HCT116 (cell line): ENCODE measurements around the gene FSTL4. TPM values are rescaled to one million over a fixed set of nuclear protein-coding genes. Genes with fewer than 3 reads are reported as not detected.

Experiments used
- ATAC-seq: fragments of 200-7000 bp; cut with Tn5 transposase; 2 replicates; pipeline ENCODE4 v1.9.1; 2020; ENCODE audit warnings: mild to moderate bottlenecking, moderate library complexity
- BruUV-seq: library from RNA; stranded (reverse); fragments of 400-500 nt; replicated peaks from 2 replicates; lab custom pipeline; 2021; lab: Mats Ljungman, UMichigan
- CTCF ChIA-PET: fragments of 300-600 bp; sonication (Branson Sonifier 250); formaldehyde crosslinking; loops from one replicate; lab custom pipeline; 2021; ENCODE audit warnings: antibody characterized with exemption; lab: Charles Lee
- POLR2A ChIA-PET: fragments of 300-600, 350-600 bp; sonication (Branson Sonifier 250); formaldehyde crosslinking; loops from one replicate; lab custom pipeline; 2021; ENCODE audit warnings: antibody characterized with exemption; lab: Charles Lee
- RAD21 ChIA-PET, 2 experiments: fragments of 300-600 bp; sonication (Branson Sonifier 250); formaldehyde crosslinking; loops; one replicate each; lab custom pipeline; 2023; ENCODE audit warnings: low total read pairs in 2 of 2; ENCODE audit not compliant: uncharacterized antibody in 2 of 2, unreplicated experiment in 2 of 2, low non-redundant PET in 1 of 2; lab: Charles Lee
- DNase-seq: peaks from one replicate; pipeline ENCODE4 v3.0.0-alpha.2; 2010; ENCODE audit warnings: low read depth, low spot score
- H2AFZ ChIP-seq: fragments of 200-600 bp; shearing (Covaris generic), sonication (generic); 2 replicates; pipeline ENCODE4 v1.6.1; 2017; ENCODE audit warnings: low read depth, mixed run types, mixed read lengths, antibody characterized with exemption, low read length; ENCODE audit not compliant: poor library complexity, severe bottlenecking
- H3K27ac ChIP-seq: 2 replicates; pipeline ENCODE4 v1.5.1; 2012; ENCODE audit warnings: low read depth, low read length
- H3K27me3 ChIP-seq: fragments of 200-600 bp; sonication (generic); 2 replicates; pipeline ENCODE4 v1.6.1; 2016; ENCODE audit warnings: mixed run types, low read length, mixed read lengths; ENCODE audit not compliant: insufficient read depth
- H3K36me3 ChIP-seq, 2 experiments: fragments of 200-500 bp in 1 of 2; fragments of 200-600 bp in 1 of 2; sonication (Bioruptor generic) in 1 of 2; sonication (generic) in 1 of 2; 2 replicates each; pipeline versions ENCODE4 v1.5.1 to v1.6.1; 2014 to 2016; ENCODE audit warnings: low read length in 2 of 2, inconsistent platforms in 1 of 2, mixed read lengths in 1 of 2, mixed run types in 1 of 2; ENCODE audit not compliant: insufficient read depth in 2 of 2, control insufficient read depth in 1 of 2
- H3K4me1 ChIP-seq, 2 experiments: fragments of 200-600 bp in 1 of 2; sonication (generic) in 1 of 2; 2 replicates each; pipeline versions ENCODE4 v1.5.1 to v1.6.1; 2012 to 2017; ENCODE audit warnings: low read length in 2 of 2, inconsistent platforms in 1 of 2, mild to moderate bottlenecking in 1 of 2, mixed read lengths in 1 of 2, mixed run types in 1 of 2, moderate library complexity in 1 of 2; ENCODE audit not compliant: insufficient read depth in 2 of 2, control insufficient read depth in 1 of 2
- H3K4me2 ChIP-seq: fragments of 200-600 bp; sonication (generic); 2 replicates; pipeline ENCODE4 v1.6.1; 2017; ENCODE audit warnings: mixed run types, low read length, mixed read lengths
- H3K4me3 ChIP-seq, 2 experiments: fragments of 200-600 bp in 1 of 2; sonication (generic) in 1 of 2; replicated peaks in 1 of 2; 2 replicates each; pipeline ENCODE4 v1.5.1; 2011 to 2016; ENCODE audit warnings: low read length in 2 of 2, control low read depth in 1 of 2, low read depth in 1 of 2, mild to moderate bottlenecking in 1 of 2, mixed read lengths in 1 of 2, mixed run types in 1 of 2
- H3K79me2 ChIP-seq: fragments of 200-600 bp; sonication (generic); 2 replicates; pipeline ENCODE4 v1.6.1; 2017; ENCODE audit warnings: mild to moderate bottlenecking, mixed run types, low read length, moderate library complexity, mixed read lengths; ENCODE audit not compliant: insufficient read depth
- H3K9ac ChIP-seq: fragments of 200-600 bp; sonication (generic); 2 replicates; pipeline ENCODE4 v1.6.1; 2016; ENCODE audit warnings: low read length, mixed read lengths
- H3K9me2 ChIP-seq: fragments of 200-600 bp; sonication (generic), shearing (Covaris generic); 2 replicates; pipeline ENCODE4 v1.6.1; 2017; ENCODE audit warnings: mixed run types, mild to moderate bottlenecking, moderate library complexity; ENCODE audit not compliant: insufficient read depth
- H3K9me3 ChIP-seq, 2 experiments: fragments of 200-500 bp in 1 of 2; fragments of 200-600 bp in 1 of 2; sonication (Bioruptor generic) in 1 of 2; sonication (generic) in 1 of 2; 2 replicates each; pipeline ENCODE4 v1.6.1; 2014 to 2017; ENCODE audit warnings: low read length in 2 of 2, mixed read lengths in 2 of 2, inconsistent platforms in 1 of 2, low read depth in 1 of 2, mild to moderate bottlenecking in 1 of 2, mixed run types in 1 of 2, moderate library complexity in 1 of 2; ENCODE audit not compliant: control insufficient read depth in 1 of 2, insufficient read depth in 1 of 2
- H4K20me1 ChIP-seq: fragments of 200-600 bp; sonication (generic), shearing (Covaris generic); 2 replicates; pipeline ENCODE4 v1.6.1; 2017; ENCODE audit warnings: mixed run types, mild to moderate bottlenecking, moderate library complexity; ENCODE audit not compliant: insufficient read depth
- ATF3 ChIP-seq: IDR thresholded peaks from 2 replicates; pipeline ENCODE4 v1.6.1; 2012
- CBX3 ChIP-seq: IDR thresholded peaks from 2 replicates; pipeline ENCODE4 v1.6.1; 2012; ENCODE audit warnings: low read depth
- CEBPB ChIP-seq: IDR thresholded peaks from 2 replicates; pipeline ENCODE4 v1.6.1; 2012; ENCODE audit warnings: low read depth
- CTCF ChIP-seq, 3 experiments: fragments of 200-600 bp in 1 of 3; sonication (generic) in 1 of 3; IDR thresholded peaks in 2 of 3; conservative IDR thresholded peaks in 1 of 3; 2 replicates each; pipeline ENCODE4 v1.5.1; 2012 to 2017; ENCODE audit warnings: low read depth in 2 of 3, low read length in 2 of 3, antibody characterized with exemption in 1 of 3, borderline replicate concordance in 1 of 3, control low read depth in 1 of 3, mild to moderate bottlenecking in 1 of 3, mixed read lengths in 1 of 3, mixed run types in 1 of 3, moderate library complexity in 1 of 3; ENCODE audit not compliant: insufficient read depth in 1 of 3
- EGR1 ChIP-seq: IDR thresholded peaks from 2 replicates; pipeline ENCODE4 v1.6.1; 2012; ENCODE audit warnings: low read depth
- EZH2phosphoT487 ChIP-seq: fragments of 200-600 bp; IDR thresholded peaks from 2 replicates; pipeline ENCODE4 v1.6.1; 2018; ENCODE audit warnings: antibody characterized with exemption, borderline replicate concordance
- FOSL1 ChIP-seq: IDR thresholded peaks from 2 replicates; pipeline ENCODE4 v1.6.1; 2012; ENCODE audit warnings: low read depth
- JUND ChIP-seq: IDR thresholded peaks from 2 replicates; pipeline ENCODE4 v1.6.1; 2012
- MAX ChIP-seq: IDR thresholded peaks from 2 replicates; pipeline ENCODE4 v1.6.1; 2012
- POLR2A ChIP-seq: IDR thresholded peaks from 2 replicates; pipeline ENCODE4 v1.7.0; 2011; ENCODE audit warnings: borderline replicate concordance; ENCODE audit not compliant: insufficient read depth, insufficient read length; ENCODE audit errors: extremely low read depth
- POLR2AphosphoS5 ChIP-seq: IDR thresholded peaks from 2 replicates; pipeline ENCODE4 v1.6.1; 2011; ENCODE audit warnings: mild to moderate bottlenecking, low read depth, low read length, moderate library complexity
- SIN3A ChIP-seq: IDR thresholded peaks from 2 replicates; pipeline ENCODE4 v1.6.1; 2012; ENCODE audit warnings: low read depth
- SRF ChIP-seq: IDR thresholded peaks from 2 replicates; pipeline ENCODE4 v1.6.1; 2012; ENCODE audit warnings: low read depth
- TCF7L2 ChIP-seq: IDR thresholded peaks from 2 replicates; pipeline ENCODE4 v1.7.0; 2011; ENCODE audit warnings: borderline replicate concordance, inconsistent platforms; ENCODE audit not compliant: insufficient read depth, insufficient read length; ENCODE audit errors: extremely low read depth
- ZFX ChIP-seq: fragments of 450-650 bp; IDR thresholded peaks from 2 replicates; pipeline ENCODE4 v1.6.1; 2017
- intact Hi-C: fragments of 100-400 bp; cut with micrococcal nuclease; formaldehyde crosslinking; loops from 2 replicates; pipeline ENCODE4 v1.10.0; 2022
- total RNA-seq: library from RNA; stranded (reverse); gene quantifications from one replicate; pipeline ENCODE4 v1.2.1, GENCODE V29; 2021; ENCODE audit not compliant: unreplicated experiment

Gene FSTL4
- total RNA-seq, 1 experiment from 2014 or later = 0.37 TPM

- Histone ChIP-seq H3K27ac (no peak overlapping the region), H4K20me1 (no peaks in the 10 kb centered on the region), H3K4me1 (no peaks in the 10 kb centered on the region), H3K36me3 (no peaks in the 10 kb centered on the region), H3K4me3 (no peak overlapping the region), H3K4me2 (no peak overlapping the region), H3K9me3 (no peaks in the 10 kb centered on the region), H3K9ac (no peak overlapping the region), H2AFZ (no peak overlapping the region), H3K27me3 (peaks cover 13% of the 10 kb centered on the region), H3K79me2 (no peaks in the 10 kb centered on the region), H3K9me2 (no peaks in the 10 kb centered on the region)
- RAD21 ChIA-PET = no interaction called here
- ATAC-seq (no peak), DNase-seq (no peak)
- no peak for TF ChIP-seq TCF7L2
- no peak for TF ChIP-seq POLR2AphosphoS5
- no peak for TF ChIP-seq JUND
- TF ChIP-seq SIN3A = no peak
- TF ChIP-seq POLR2A = no peak
- no peak for TF ChIP-seq EGR1
- TF ChIP-seq CTCF (IDR thresholded peaks at IDR 0.05 in 2 of 3, conservative IDR thresholded peaks at IDR 0.05 in 1 of 3; ENCODE audit: borderline replicate concordance in 1 of 3, insufficient read depth in 1 of 3, low read depth in 2 of 3, low read length in 2 of 3) = no peak
- no peak for TF ChIP-seq CEBPB
- TF ChIP-seq MAX = no peak
- TF ChIP-seq CBX3 = no peak
- no peak for TF ChIP-seq FOSL1
- TF ChIP-seq EZH2phosphoT487 = no peak
- no peak for TF ChIP-seq SRF
- no peak for TF ChIP-seq ZFX
- no peak for TF ChIP-seq ATF3
- POLR2A ChIA-PET = no interaction called here
- intact Hi-C loops = no loop called here
- BruUV-seq = no TSS peak
- CTCF ChIA-PET = no interaction called here
These were observed 219.9 kb downstream of the FSTL4 start for GRCh38 chr5:133392448-133392847.
